Mesothelial cell of epicardium (in vitro differentiated cells): ENCODE measurements around the gene KIFAP3. TPM values are rescaled to one million over a fixed set of nuclear protein-coding genes. Genes with fewer than 3 reads are reported as not detected.
"Not testable (repeated sequence)": the region's sequence is repeated elsewhere in the genome, so short reads cannot be mapped to it uniquely, and the experiment has no call there.

ENCODE experiments used
- DNase-seq, 2 experiments: peaks; one replicate each; pipeline ENCODE4 v3.0.0; 2021; ENCODE audit warnings: low spot score in 2 of 2; ENCODE audit not compliant: unreplicated experiment in 2 of 2
- H3K27ac Mint-ChIP-seq: 2 replicates; pipeline ENCODE4 v1.8.0; 2021; ENCODE audit warnings: mixed read lengths
- H3K27me3 Mint-ChIP-seq: 2 replicates; pipeline ENCODE4 v1.8.0; 2021; ENCODE audit warnings: low read depth, mixed read lengths
- H3K36me3 Mint-ChIP-seq: 2 replicates; pipeline ENCODE4 v1.8.0; 2021; ENCODE audit warnings: mixed read lengths
- H3K4me1 Mint-ChIP-seq: 2 replicates; pipeline ENCODE4 v1.8.0; 2021; ENCODE audit warnings: mixed read lengths
- H3K4me3 Mint-ChIP-seq: 2 replicates; pipeline ENCODE4 v1.8.0; 2021; ENCODE audit warnings: mild to moderate bottlenecking, moderate library complexity, mixed read lengths
- H3K9me3 Mint-ChIP-seq: 2 replicates; pipeline ENCODE4 v1.8.0; 2021; ENCODE audit warnings: mixed read lengths
- total RNA-seq: library from RNA; stranded (reverse); gene quantifications from 3 replicates; pipeline ENCODE4 v1.2.1, GENCODE V29; 2021
- TF ChIP-seq, protein P1 (sequence below): fragments of 200-600 bp; sonication (generic); IDR thresholded peaks from one replicate; pipeline ENCODE4 v1.5.0; 2021; ENCODE audit warnings: antibody characterized with exemption; ENCODE audit not compliant: unreplicated experiment

Gene KIFAP3
- total RNA-seq, 1 donor from 2014 or later, result 28.6 TPM

DNA sequence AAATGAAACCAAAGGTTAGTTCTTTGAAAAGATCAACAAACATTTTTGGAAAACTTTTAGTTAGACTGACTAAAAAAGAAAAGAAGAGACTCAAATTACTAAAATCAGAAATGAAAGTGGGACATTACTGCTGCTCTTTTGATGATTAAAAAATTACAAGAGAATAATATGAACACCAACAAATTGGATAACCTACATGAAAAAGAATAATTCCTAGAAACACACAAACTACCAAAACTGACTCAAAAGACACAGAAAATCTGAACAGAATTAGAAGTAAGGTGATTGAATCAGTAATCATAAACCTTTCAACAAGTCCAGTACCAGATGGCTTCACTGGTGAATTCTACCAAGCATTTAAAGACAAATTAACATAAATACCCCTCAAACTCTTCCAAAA, 5.6 kb downstream of the KIFAP3 start:
- peaks cover 19% of the 10 kb centered on the region for H3K4me1 Mint-ChIP-seq
- peaks cover 11% of the 10 kb centered on the region for H3K36me3 Mint-ChIP-seq
- peaks cover 19% of the 10 kb centered on the region for H3K9me3 Mint-ChIP-seq
- H3K4me3 Mint-ChIP-seq, result no peak overlapping the region
- DNase-seq, result no peak
- TF ChIP-seq, protein P1, sequence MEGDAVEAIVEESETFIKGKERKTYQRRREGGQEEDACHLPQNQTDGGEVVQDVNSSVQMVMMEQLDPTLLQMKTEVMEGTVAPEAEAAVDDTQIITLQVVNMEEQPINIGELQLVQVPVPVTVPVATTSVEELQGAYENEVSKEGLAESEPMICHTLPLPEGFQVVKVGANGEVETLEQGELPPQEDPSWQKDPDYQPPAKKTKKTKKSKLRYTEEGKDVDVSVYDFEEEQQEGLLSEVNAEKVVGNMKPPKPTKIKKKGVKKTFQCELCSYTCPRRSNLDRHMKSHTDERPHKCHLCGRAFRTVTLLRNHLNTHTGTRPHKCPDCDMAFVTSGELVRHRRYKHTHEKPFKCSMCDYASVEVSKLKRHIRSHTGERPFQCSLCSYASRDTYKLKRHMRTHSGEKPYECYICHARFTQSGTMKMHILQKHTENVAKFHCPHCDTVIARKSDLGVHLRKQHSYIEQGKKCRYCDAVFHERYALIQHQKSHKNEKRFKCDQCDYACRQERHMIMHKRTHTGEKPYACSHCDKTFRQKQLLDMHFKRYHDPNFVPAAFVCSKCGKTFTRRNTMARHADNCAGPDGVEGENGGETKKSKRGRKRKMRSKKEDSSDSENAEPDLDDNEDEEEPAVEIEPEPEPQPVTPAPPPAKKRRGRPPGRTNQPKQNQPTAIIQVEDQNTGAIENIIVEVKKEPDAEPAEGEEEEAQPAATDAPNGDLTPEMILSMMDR, result no peak
- no peaks in the 10 kb centered on the region for H3K27me3 Mint-ChIP-seq
- H3K27ac Mint-ChIP-seq, result no peak overlapping the region

DNA sequence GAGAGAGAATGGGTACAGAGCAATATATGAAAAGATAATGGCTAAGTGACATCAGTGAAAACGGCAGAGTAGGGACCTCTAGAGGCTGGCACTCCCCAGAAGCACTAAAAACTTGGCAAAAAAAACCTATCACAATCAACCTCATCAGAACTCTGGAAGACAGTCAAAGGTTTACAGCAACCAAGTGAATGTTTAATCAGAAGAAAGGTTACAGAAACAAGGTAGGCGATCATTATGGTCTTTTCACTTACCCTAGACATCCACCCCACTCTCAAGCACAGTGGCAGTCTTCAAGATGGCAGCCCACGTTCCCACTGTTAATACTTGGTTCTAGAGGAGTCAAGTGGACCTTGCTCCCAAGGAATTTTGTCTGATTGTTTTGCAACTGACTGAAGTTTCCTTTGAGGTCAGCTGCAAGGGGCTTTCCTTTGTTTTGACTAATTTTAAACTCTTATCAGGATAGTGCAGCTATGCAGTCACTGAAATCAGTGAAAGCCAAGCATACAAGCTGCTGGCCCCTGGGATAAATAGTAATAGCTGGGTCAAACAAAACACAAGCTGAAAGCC, 7.2 kb downstream of the KIFAP3 start:
- peak overlapping the region; percentile 22 for H3K27ac Mint-ChIP-seq
- no peaks in the 10 kb centered on the region for H3K27me3 Mint-ChIP-seq
- H3K36me3 Mint-ChIP-seq, result peaks cover 17% of the 10 kb centered on the region
- DNase-seq, result no peak
- peaks cover 28% of the 10 kb centered on the region for H3K9me3 Mint-ChIP-seq
- TF ChIP-seq, protein P1, result no peak
- peaks cover 9% of the 10 kb centered on the region for H3K4me1 Mint-ChIP-seq
- no peak overlapping the region for H3K4me3 Mint-ChIP-seq

DNA sequence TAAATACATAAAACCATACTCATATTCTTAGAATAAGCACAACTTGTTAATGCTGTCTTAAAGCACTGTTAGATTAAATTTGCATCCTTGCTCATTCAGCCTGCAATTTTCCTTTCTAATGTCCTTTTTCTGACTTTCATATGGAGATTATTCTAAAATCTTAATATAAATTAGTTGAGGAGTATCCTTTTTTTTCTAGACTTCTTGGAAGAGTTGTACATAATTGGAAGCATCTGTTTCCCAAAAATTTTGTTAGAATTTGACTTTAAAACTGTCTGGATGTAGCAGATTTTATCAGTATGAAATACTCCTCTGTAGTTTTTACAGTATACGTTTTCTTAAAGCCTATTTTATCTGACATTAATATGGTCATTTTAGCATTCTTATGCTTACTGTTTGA, 9.7 kb downstream of the KIFAP3 start:
- H3K36me3 Mint-ChIP-seq, result peaks cover 15% of the 10 kb centered on the region
- no peak for DNase-seq
- no peaks in the 10 kb centered on the region for H3K27me3 Mint-ChIP-seq
- H3K4me1 Mint-ChIP-seq, result peaks cover 7% of the 10 kb centered on the region
- no peak overlapping the region for H3K27ac Mint-ChIP-seq
- peaks cover 21% of the 10 kb centered on the region for H3K9me3 Mint-ChIP-seq
- TF ChIP-seq, protein P1, result no peak
- no peak overlapping the region for H3K4me3 Mint-ChIP-seq

DNA sequence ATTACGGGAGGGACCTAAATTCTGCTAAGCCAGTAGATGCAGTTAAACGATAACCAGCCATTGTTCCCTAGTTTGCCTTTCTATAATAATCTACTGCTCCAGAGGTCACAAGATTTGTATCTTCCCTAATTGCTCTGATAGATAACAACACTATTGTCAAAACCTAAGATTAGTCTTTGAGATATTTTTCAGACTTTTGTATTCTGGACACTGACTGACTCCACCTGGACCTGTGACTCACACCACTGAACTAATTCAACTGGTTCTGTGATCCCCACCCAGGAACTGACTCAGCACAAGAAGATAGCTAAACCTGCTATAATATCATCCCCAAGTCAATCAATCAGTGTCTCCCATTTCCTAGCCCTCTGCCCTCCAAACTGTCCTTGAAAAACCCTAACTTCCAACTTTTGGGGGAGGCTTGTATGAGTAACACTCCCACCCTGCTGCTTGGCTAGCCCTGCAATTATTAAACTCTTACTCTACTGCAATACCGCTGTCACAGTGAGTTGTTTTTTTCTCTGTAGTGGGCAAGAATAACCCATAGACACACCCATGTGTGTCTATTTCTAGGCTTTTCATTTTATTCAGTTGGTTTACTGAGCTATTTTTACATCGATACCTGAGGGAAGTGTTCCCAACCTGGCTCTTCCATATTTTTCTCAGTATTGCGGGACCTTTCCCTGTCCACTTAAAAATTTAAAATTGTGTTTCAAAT, 11.2 kb downstream of the KIFAP3 start:
- peaks cover 14% of the 10 kb centered on the region for H3K36me3 Mint-ChIP-seq
- H3K27me3 Mint-ChIP-seq, result no peaks in the 10 kb centered on the region
- H3K4me3 Mint-ChIP-seq, result no peak overlapping the region
- no peak for DNase-seq
- TF ChIP-seq, protein P1, result no peak
- no peak overlapping the region for H3K27ac Mint-ChIP-seq
- peaks cover 22% of the 10 kb centered on the region for H3K9me3 Mint-ChIP-seq
- peaks cover 4% of the 10 kb centered on the region for H3K4me1 Mint-ChIP-seq

DNA sequence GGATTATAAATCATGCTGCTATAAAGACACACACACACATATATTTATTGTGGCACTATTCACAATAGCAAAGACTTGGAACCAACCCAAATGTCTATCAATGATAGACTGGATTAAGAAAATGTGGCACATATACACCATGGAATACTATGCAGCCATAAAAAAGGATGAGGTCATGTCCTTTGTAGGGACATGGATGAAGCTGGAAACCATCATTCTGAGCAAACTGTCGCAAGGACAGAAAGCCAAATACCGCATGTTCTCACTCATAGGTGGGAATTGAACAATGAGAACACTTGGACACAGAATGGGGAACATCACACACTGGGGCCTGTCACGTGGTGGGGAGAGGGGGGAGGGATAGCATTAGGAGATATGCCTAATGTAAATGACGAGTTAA, 12.8 kb downstream of the KIFAP3 start:
- H3K9me3 Mint-ChIP-seq, result peaks cover 22% of the 10 kb centered on the region
- not testable (repeated sequence) for H3K27ac Mint-ChIP-seq, H3K4me1 Mint-ChIP-seq, H3K4me3 Mint-ChIP-seq, H3K27me3 Mint-ChIP-seq, DNase-seq
- peaks cover 14% of the 10 kb centered on the region for H3K36me3 Mint-ChIP-seq

DNA sequence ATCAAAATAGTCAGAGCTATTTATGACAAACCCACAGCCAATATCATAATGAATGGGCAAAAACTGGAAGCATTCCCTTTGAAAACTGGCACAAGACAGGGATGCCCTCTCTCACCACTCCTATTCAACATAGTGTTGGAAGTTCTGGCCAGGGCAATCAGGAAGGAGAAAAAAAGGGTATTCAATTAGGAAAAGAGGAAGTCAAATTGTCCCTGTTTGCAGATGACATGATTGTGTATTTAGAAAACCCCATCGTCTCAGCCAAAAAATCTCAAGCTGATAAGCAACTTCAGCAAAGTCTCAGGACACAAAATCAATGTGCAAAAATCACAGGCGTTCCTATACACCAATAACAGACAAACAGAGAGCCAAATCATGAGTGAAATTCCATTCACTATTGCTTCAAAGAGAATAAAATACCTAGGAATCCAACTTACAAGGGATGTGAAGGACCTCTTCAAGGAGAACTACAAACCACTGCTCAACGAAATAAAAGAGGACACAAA, 14.4 kb downstream of the KIFAP3 start:
- peaks cover 17% of the 10 kb centered on the region for H3K36me3 Mint-ChIP-seq
- H3K27me3 Mint-ChIP-seq, DNase-seq, H3K4me3 Mint-ChIP-seq, H3K4me1 Mint-ChIP-seq, H3K27ac Mint-ChIP-seq: not testable (repeated sequence)
- H3K9me3 Mint-ChIP-seq, result peaks cover 22% of the 10 kb centered on the region
